GM19023 (cell line): ENCODE results near the gene ZNF224.
"Not testable (repeated sequence)": the region's sequence is repeated elsewhere in the genome, so short reads cannot be mapped to it uniquely, and the experiment has no call there.

ENCODE experiments used
- ATAC-seq: cut with Tn5 transposase; IDR thresholded peaks from one replicate; pipeline ENCODE4 v1.9.1; 2021; ENCODE audit warnings: mild to moderate bottlenecking, moderate library complexity; ENCODE audit not compliant: unreplicated experiment

The ZNF224 gene

GRCh38 chr19:44121162-44121561, 27.0 kb downstream of the ZNF224 start:
- ATAC-seq = not testable (repeated sequence)

GRCh38 chr19:44131955-44132354, 37.8 kb downstream of the ZNF224 start:
- ATAC-seq = no peak

- peak; percentile 77 for ATAC-seq
Measured at GRCh38 chr19:44141191-44142058, 47.3 kb downstream of the ZNF224 start, which contains the start of gene ZNF234. Gene ZNF234 (plus strand): TSS chr19:44141554. CDS start chr19:44144633, 3,079 bp downstream.

- peak; percentile 23 for ATAC-seq
Measured at GRCh38 chr19:44142059-44142433, 47.9 kb downstream of the ZNF224 start.

GRCh38 chr19:44149776-44150175, 55.6 kb downstream of the ZNF224 start:
- no peak for ATAC-seq

GRCh38 chr19:44151491-44151890, 57.3 kb downstream of the ZNF224 start:
- no peak for ATAC-seq

GRCh38 chr19:44156475-44156874, 62.3 kb downstream of the ZNF224 start:
- ATAC-seq = no peak
